Activated CD8-positive, alpha-beta T cell treated with anti-CD3 and anti-CD28 coated beads for 36 hours (primary cell): ENCODE results near the gene SDS. TPM values are rescaled to one million over a fixed set of nuclear protein-coding genes. Genes with fewer than 3 reads are reported as not detected.

ENCODE experiments used
- ATAC-seq: fragments of 200-7000 bp; cut with Tn5 transposase; one replicate; pipeline ENCODE4 v1.10.0; 2021; ENCODE audit warnings: mild to moderate bottlenecking, moderate library complexity
- CTCF ChIA-PET: fragments of 350-600 bp; sonication (Branson Sonifier 250); formaldehyde crosslinking; loops from one replicate; lab custom pipeline; 2021; ENCODE audit warnings: antibody characterized with exemption; lab: Charles Lee
- POLR2A ChIA-PET: fragments of 350-600 bp; sonication (Branson Sonifier 250); formaldehyde crosslinking; loops from one replicate; lab custom pipeline; 2021; ENCODE audit warnings: antibody characterized with exemption; lab: Charles Lee
- DNase-seq: peaks from one replicate; pipeline ENCODE4 v3.0.0-alpha.2; 2020
- H3K27ac Mint-ChIP-seq: one replicate; pipeline ENCODE4 v1.8.0; 2021; ENCODE audit warnings: mild to moderate bottlenecking, mixed read lengths
- H3K27me3 Mint-ChIP-seq: one replicate; pipeline ENCODE4 v1.8.0; 2021; ENCODE audit warnings: mixed read lengths
- H3K36me3 Mint-ChIP-seq: one replicate; pipeline ENCODE4 v1.8.0; 2021; ENCODE audit warnings: low read depth, mixed read lengths
- H3K4me1 Mint-ChIP-seq: one replicate; pipeline ENCODE4 v1.8.0; 2021; ENCODE audit warnings: low read depth, mixed read lengths
- H3K4me3 Mint-ChIP-seq: one replicate; pipeline ENCODE4 v1.8.0; 2021; ENCODE audit warnings: mild to moderate bottlenecking, moderate library complexity, mixed read lengths
- H3K9me3 Mint-ChIP-seq: one replicate; pipeline ENCODE4 v1.8.0; 2021; ENCODE audit warnings: mixed read lengths
- intact Hi-C: fragments of 100-400 bp; cut with micrococcal nuclease; formaldehyde crosslinking; loops from one replicate; pipeline ENCODE4 v1.10.0; 2022
- total RNA-seq, 2 experiments: library from RNA; stranded (reverse); gene quantifications; one replicate each; pipeline ENCODE4 v1.2.3, GENCODE V29; 2021
- TF ChIP-seq, protein P1 (sequence below): fragments of 200-600 bp; IDR thresholded peaks from one replicate; pipeline ENCODE4 v1.8.0; 2022; ENCODE audit warnings: antibody characterized with exemption, mild to moderate bottlenecking

The SDS gene
- total RNA-seq, 2 experiments from 2014 or later, result not detected

DNA sequence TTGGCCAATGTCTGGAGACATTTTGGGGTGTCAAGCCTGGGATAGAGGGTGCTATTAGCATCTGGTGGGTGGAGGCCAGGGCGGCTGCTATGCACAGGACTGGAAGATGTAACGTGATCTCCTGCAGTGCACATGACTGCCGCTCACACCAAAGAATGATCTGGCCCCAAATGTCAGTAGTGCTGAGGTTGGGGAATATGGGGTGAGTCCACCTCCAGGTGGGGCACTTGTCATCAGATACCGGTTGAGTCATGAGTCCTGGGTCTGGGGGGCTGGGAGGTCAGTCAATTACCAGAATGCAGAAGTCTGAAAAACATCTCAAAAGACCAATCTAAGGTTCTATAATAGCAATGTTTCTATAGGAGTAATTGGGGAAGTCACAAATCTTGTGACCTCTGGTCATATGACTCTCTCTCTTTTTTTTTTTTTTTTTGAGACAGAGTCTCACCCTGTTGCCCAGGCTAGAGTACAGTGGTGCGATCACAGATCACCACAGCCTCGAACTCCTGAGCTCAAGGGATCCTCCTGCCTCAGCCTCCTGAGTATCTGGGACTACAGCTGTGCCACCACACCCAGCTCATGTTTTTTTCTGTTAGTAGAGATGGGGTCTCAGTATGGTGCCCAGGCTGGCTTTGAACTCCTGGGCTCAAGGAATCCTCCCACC, 12.5 kb upstream of the SDS start:
- Mint-ChIP-seq H3K4me1 (no peaks in the 10 kb centered on the region), H3K27me3 (peaks cover 7% of the 10 kb centered on the region), H3K36me3 (no peaks in the 10 kb centered on the region), H3K4me3 (no peak overlapping the region), H3K27ac (no peak overlapping the region), H3K9me3 (no peaks in the 10 kb centered on the region)
- ATAC-seq, result no peak
- CTCF ChIA-PET, result no interaction called here
- TF ChIP-seq, protein P1, sequence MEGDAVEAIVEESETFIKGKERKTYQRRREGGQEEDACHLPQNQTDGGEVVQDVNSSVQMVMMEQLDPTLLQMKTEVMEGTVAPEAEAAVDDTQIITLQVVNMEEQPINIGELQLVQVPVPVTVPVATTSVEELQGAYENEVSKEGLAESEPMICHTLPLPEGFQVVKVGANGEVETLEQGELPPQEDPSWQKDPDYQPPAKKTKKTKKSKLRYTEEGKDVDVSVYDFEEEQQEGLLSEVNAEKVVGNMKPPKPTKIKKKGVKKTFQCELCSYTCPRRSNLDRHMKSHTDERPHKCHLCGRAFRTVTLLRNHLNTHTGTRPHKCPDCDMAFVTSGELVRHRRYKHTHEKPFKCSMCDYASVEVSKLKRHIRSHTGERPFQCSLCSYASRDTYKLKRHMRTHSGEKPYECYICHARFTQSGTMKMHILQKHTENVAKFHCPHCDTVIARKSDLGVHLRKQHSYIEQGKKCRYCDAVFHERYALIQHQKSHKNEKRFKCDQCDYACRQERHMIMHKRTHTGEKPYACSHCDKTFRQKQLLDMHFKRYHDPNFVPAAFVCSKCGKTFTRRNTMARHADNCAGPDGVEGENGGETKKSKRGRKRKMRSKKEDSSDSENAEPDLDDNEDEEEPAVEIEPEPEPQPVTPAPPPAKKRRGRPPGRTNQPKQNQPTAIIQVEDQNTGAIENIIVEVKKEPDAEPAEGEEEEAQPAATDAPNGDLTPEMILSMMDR, result no peak
- DNase-seq, result no peak
- intact Hi-C loops, result loop anchor here (10.0 kb wide), 1 partner anchor 221 kb away; no protein-coding TSS in a partner anchor
- POLR2A ChIA-PET, result interaction anchor here (0.6 kb wide), 1 partner anchor 103 kb away, joined by 3 read pairs; no protein-coding TSS in a partner anchor

DNA sequence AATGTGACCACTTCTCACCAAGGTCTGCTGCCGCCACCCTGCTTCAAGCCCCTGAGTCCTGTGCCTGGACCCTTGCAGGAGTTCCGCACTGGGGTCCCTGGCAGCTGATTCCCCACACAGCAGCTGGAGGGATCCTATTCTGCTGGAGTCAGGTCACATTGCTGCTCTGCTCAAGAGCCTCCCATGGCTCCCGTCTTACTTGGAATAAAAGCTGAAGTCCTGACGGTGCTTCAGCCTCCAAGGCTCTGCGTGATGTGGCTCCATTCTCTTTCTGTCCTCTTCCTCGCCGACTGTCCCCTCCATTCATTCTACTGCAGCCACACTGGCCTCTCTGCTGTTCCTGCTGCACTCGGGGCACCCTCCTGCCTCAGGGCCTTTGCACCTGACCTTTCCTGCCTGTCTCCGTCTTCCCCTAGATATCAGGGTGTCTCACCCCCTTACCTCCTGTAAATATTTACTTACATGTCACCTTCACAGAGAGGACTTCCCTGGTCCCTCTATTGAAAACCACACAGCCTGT, 10.9 kb upstream of the SDS start:
- Mint-ChIP-seq H3K9me3 (no peaks in the 10 kb centered on the region), H3K4me3 (no peak overlapping the region), H3K27me3 (peaks cover 9% of the 10 kb centered on the region), H3K36me3 (no peaks in the 10 kb centered on the region), H3K27ac (no peak overlapping the region), H3K4me1 (no peaks in the 10 kb centered on the region)
- ChIA-PET CTCF (interaction anchor here (1.7 kb wide), 1 partner anchor 11 kb away, joined by 8 read pairs; no protein-coding TSS in a partner anchor), POLR2A (no interaction called here)
- intact Hi-C loops, result loop anchor here (10.0 kb wide), 1 partner anchor 220 kb away; no protein-coding TSS in a partner anchor
- TF ChIP-seq, protein P1, result no peak
- ATAC-seq, result no peak
- no peak for DNase-seq

DNA sequence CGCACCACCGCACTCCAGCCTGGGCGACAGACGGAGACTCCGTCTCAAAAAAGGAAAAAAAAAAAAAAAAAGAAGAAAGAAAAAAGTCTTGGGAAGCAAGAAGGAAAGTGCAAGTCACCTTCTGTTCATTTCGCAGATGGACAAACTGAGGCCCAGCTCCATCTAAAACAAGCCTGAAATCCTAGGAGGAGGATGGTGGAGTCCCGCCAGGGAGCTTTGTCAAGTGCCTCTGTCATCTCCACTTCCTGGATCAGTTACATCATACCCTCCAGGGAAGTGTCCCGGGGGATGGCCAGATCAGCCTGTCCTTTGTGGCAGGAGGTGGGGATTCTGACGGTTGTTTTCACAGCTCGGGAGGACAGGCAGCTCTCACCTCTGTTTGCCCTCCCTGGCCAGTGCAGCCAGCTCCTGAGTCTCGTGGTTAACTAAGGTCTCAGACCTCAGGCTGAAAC, 9.8 kb upstream of the SDS start:
- no peak overlapping the region for H3K27ac Mint-ChIP-seq
- CTCF ChIA-PET, result interaction anchor here (0.9 to 1.7 kb wide), 2 partner anchors 11 to 12 kb away, joined by 3 to 8 read pairs; no protein-coding TSS in a partner anchor
- DNase-seq, result no peak
- intact Hi-C loops, result loop anchor here (10.0 kb wide), 1 partner anchor 219 kb away; no protein-coding TSS in a partner anchor
- H3K27me3 Mint-ChIP-seq, result peaks cover 9% of the 10 kb centered on the region
- H3K36me3 Mint-ChIP-seq, result no peaks in the 10 kb centered on the region
- ATAC-seq, result no peak
- POLR2A ChIA-PET, result no interaction called here
- H3K4me3 Mint-ChIP-seq, result no peak overlapping the region
- TF ChIP-seq, protein P1, result no peak
- H3K4me1 Mint-ChIP-seq, result no peaks in the 10 kb centered on the region
- no peaks in the 10 kb centered on the region for H3K9me3 Mint-ChIP-seq

DNA sequence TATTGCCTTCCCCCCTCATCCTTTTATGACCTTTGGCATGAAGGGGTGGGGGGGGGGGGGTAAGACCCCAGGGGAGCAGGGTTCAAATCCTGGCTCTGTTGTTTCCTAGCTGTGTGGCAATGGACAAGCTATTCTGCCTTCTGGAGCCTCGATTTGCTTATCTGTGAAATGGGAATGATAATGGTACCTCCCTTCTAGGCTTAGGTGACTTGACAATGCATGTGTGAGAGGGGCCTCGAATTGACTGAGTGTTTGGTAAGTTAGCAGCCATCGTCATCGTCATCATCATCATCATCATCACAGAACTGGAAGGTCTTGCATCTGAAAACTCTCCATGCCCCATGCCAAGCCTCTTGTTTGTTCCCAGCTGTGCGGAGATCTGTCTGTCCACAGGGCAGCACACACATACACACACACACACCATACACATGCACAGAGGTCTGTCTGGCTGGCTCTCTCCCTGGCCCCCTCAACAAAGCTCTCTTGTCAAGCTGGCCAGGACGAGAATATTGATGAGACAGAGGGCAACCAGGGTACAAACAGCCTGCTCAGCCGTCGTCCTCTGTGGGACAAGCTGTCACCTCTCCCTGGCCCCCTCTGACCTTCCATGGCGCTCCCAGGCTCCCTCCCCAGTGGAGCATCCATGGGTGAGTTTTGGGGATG, 5.9 kb upstream of the SDS start:
- CTCF ChIA-PET, result interaction anchor here (1.2 kb wide), 1 partner anchor 16 kb away, joined by 5 read pairs; no protein-coding TSS in a partner anchor
- intact Hi-C loops, result loop anchor here (10.0 kb wide), 1 partner anchor 215 kb away; no protein-coding TSS in a partner anchor

More for the DNA sequence above, 5.9 kb upstream of the SDS start:
- ATAC-seq (no peak), DNase-seq (no peak)
- POLR2A ChIA-PET, result no interaction called here
- Mint-ChIP-seq H3K27ac (no peak overlapping the region), H3K27me3 (peaks cover 8% of the 10 kb centered on the region), H3K36me3 (no peaks in the 10 kb centered on the region), H3K4me1 (no peaks in the 10 kb centered on the region), H3K9me3 (no peaks in the 10 kb centered on the region), H3K4me3 (no peak overlapping the region)
- TF ChIP-seq, protein P1, result no peak
